Ovary (tissue), 9 donors: ENCODE measurements around the gene PNMA8A. TPM values are rescaled to one million over a fixed set of nuclear protein-coding genes. Genes with fewer than 3 reads are reported as not detected.
A peak's percentile ranks its signal among the peaks of the same experiment; 100 is the strongest.

Experiments used
- DNase-seq, 5 donors: peaks; one replicate each; pipeline ENCODE4 v3.0.0-alpha.2; 2019 to 2020
- H3K27ac ChIP-seq, 2 donors: fragments of 200-600 bp; one replicate each; pipeline versions ENCODE4 v1.5.1 to v1.8.0; 2019 to 2022
- H3K27me3 ChIP-seq: fragments of 200-600 bp; one replicate; pipeline ENCODE4 v1.8.0; 2022
- H3K36me3 ChIP-seq: fragments of 200-600 bp; sonication (generic); one replicate; pipeline ENCODE4 v1.5.1; 2019
- H3K4me1 ChIP-seq: one replicate; pipeline ENCODE4 v1.8.1; 2013; ENCODE audit warnings: mild to moderate bottlenecking, moderate library complexity; ENCODE audit not compliant: insufficient read depth
- H3K4me3 ChIP-seq: fragments of 200-600 bp; sonication (generic); one replicate; pipeline ENCODE4 v1.5.1; 2017
- H3K9me3 ChIP-seq, 2 donors: fragments of 200-600 bp in 1 of 2; sonication (generic) in 1 of 2; one replicate each; pipeline versions ENCODE4 v1.5.1 to v1.8.1; 2013 to 2019; ENCODE audit warnings: mild to moderate bottlenecking in 1 of 2, moderate library complexity in 1 of 2
- EP300 ChIP-seq: sonication (generic); formaldehyde crosslinking; IDR thresholded peaks from one replicate; pipeline ENCODE4 v1.6.1; 2017; ENCODE audit warnings: antibody characterized with exemption
- POLR2A ChIP-seq: fragments of 450-650 bp; IDR thresholded peaks from one replicate; pipeline ENCODE4 v1.6.1; 2017; ENCODE audit warnings: antibody characterized with exemption, mild to moderate bottlenecking, moderate library complexity
- WGBS, 3 donors: extraction: QIAGEN DNeasy Blood & Tissue Kit in 1 of 3; methylation state at CpG; one replicate each; pipeline versions ENCODE4 v1.1.5 to v1.1.7; 2013 to 2017; 5-methylcytosine and 5-hydroxymethylcytosine counted together
- intact Hi-C, 4 donors: fragments of 100-400 bp; cut with DNase I; formaldehyde crosslinking; loops; one replicate each; pipeline versions ENCODE4 v1.11.0 to v1.15.1; 2022 to 2023
- polyA plus RNA-seq, 2 donors: library from polyadenylated mRNA; stranded (reverse); fragments of 200-250 nt in 1 of 2; fragments of 350-450 nt in 1 of 2; fragmentation: Illumina TruSeq in 1 of 2; extraction: RNeasy Lipid Tissue Mini Kit (QIAGEN cat#74804) in 1 of 2; gene quantifications; one replicate each; pipeline ENCODE4 v1.2.3, GENCODE V29; 2013 to 2014
- total RNA-seq, 7 donors: library from RNA; depleted of rRNA in 2 of 7; stranded (reverse); fragments of >200 nt in 2 of 7; fragmentation: NEBNext Ultra II Directional in 3 of 7; extraction: Animal tissue kit (Norgen Biotek cat#: 25700) in 3 of 7; gene quantifications; one replicate each; pipeline versions ENCODE4 v1.1.0 to v1.2.4, GENCODE V29; 2016 to 2023
- TF ChIP-seq, protein P1 (sequence below), 3 donors: fragments of 450-650 bp in 2 of 3; fragments of 200-600 bp in 1 of 3; IDR thresholded peaks; one replicate each; pipeline versions ENCODE4 v1.5.1 to v1.8.0; 2016 to 2022; ENCODE audit warnings: antibody characterized with exemption in 3 of 3, mild to moderate bottlenecking in 1 of 3
- donor health status: DM: no; HTN: no; CAD: no; lungs with moderate emphysema.
- donor health status: DM: no; HTN: no; CAD: no.
- donor health status: Bipolar disorder and iron deficiency.
- donor health status: DM: yes; HTN: yes; CAD: no.
- donor health status: DM: no; HTN: no; CAD: no.
- donor health status: DM: yes; HTN: yes; CAD: no.

PNMA8A gene
- total and polyA plus RNA-seq, 9 donors = 8.8 to 35.3 (median 32.4) TPM

DNA sequence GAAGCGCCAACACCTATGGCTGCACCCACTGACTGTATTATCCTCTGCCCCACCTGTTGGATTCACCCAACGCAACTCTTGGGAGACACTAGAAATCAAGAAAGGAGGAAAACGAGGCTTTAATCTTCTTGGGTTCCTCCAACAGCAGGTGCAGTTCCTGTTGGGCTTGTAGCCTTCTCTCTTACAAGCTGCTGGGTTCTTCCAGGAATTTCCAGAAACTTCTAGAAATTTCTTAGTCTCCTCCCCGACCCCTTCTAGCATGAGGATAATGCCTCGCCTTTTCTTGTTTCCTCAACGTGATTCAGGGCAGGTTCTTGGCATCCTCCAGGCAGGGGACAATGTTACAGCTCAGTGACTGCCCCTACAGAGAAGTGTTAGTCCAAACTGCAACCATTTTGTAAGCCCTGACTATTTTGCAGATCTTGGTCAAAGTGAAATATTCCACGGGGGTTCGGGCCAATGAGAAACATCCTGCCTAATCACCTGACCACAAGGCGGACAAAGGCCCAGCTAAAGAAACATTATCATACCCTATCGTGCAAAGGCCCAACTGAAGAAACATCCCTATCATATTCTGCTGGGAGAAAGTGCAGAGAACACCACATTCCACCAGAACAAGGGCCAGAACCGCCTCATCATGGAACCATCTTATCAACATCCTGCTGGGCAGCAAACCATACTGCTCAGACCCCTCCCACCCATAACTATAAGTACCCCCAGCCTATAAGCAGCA, 614 bp upstream of the PNMA8A start:
- Histone ChIP-seq H3K27me3 (no peaks in the 10 kb centered on the region), H3K36me3 (no peaks in the 10 kb centered on the region), H3K27ac (peak overlapping the region; percentile 31 to 82), H3K9me3 (no peaks in the 10 kb centered on the region), H3K4me3 (peak overlapping the region; percentile 51), H3K4me1 (peaks cover 8% of the 10 kb centered on the region)
- DNase-seq = no peak
- intact Hi-C loops = no loop called here
- WGBS, 3 donors = 47 to 54% (median 51%) methylated on average over 11 of the region's 11 CpGs
- TF ChIP-seq POLR2A = no peak
- no peak for TF ChIP-seq EP300
- TF ChIP-seq, protein P1, sequence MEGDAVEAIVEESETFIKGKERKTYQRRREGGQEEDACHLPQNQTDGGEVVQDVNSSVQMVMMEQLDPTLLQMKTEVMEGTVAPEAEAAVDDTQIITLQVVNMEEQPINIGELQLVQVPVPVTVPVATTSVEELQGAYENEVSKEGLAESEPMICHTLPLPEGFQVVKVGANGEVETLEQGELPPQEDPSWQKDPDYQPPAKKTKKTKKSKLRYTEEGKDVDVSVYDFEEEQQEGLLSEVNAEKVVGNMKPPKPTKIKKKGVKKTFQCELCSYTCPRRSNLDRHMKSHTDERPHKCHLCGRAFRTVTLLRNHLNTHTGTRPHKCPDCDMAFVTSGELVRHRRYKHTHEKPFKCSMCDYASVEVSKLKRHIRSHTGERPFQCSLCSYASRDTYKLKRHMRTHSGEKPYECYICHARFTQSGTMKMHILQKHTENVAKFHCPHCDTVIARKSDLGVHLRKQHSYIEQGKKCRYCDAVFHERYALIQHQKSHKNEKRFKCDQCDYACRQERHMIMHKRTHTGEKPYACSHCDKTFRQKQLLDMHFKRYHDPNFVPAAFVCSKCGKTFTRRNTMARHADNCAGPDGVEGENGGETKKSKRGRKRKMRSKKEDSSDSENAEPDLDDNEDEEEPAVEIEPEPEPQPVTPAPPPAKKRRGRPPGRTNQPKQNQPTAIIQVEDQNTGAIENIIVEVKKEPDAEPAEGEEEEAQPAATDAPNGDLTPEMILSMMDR (IDR thresholded peaks at IDR 0.05) = no peak

DNA sequence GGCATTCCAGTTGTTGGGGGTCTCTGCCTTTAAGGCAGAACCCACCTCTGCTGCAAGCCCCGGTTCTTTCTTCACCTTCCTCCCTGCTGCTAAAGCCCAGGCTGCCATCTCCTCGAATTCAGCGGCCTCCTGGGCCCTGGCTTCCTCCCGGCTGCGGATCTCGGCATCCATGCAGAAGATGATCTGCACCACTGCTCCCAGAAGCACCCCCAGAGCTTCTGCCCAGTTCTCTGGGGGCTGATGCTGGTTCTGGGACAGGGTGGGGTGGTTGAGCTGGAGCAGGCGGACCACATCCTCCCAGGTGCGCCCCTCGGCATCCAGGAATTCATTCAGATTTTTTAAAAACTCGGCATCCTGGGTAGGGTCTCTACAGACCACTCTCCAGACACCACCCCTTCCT, 987 bp downstream of the PNMA8A start:
- peaks cover 8% of the 10 kb centered on the region for H3K4me1 ChIP-seq
- peak in 1 of 5 donors; percentile 38 for DNase-seq
- WGBS, 3 donors = 94 to 96% (median 94%) methylated on average over 10 of the region's 10 CpGs
- no peaks in the 10 kb centered on the region for H3K36me3 ChIP-seq
- H3K27me3 ChIP-seq = no peaks in the 10 kb centered on the region
- TF ChIP-seq POLR2A (no peak), EP300 (no peak)
- TF ChIP-seq, protein P1 (IDR thresholded peaks at IDR 0.05) = no peak
- H3K27ac ChIP-seq = peak overlapping the region in 1 of 2 donors; percentile 82
- H3K4me3 ChIP-seq = no peak overlapping the region
- H3K9me3 ChIP-seq = no peaks in the 10 kb centered on the region
- intact Hi-C loops = no loop called here

DNA sequence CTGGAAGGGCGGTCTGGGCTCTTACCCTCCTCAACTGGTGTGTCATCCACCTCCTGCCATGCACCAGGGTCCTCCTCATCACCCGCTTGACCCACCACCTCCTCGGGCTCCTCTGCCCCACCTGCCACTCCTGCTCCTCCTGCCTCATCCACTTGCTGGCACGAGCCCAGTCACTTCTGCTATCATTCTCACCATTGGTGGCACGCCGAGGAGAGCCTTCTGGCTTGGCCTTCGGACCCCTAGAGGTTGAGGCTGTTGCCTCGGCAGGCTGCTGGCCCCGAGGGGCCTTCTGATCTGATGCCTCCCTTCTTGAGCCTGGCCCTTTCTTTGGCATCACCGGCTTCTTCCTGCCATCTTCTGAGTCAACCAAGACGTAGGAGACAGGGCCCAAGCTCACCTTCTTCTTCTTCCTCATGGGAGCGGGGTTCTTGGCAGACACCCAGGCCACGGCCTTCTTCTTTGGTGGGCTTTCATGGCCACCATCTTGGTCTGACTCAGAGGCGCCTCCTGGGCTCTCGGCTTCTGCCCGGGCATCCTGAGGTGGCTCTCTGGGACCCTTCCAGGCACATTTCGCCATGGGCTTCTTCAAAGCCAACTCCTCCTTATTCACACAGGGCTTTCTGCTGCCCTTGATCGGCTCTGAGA, 1.7 kb downstream of the PNMA8A start:
- Histone ChIP-seq H3K27ac (peak overlapping the region in 1 of 2 donors; percentile 82), H3K27me3 (no peaks in the 10 kb centered on the region), H3K4me1 (peaks cover 8% of the 10 kb centered on the region), H3K9me3 (no peaks in the 10 kb centered on the region), H3K36me3 (no peaks in the 10 kb centered on the region), H3K4me3 (no peak overlapping the region)
- TF ChIP-seq EP300 (no peak), POLR2A (no peak)
- TF ChIP-seq, protein P1 (IDR thresholded peaks at IDR 0.05) = no peak
- intact Hi-C loops = no loop called here
- 97 to 98% (median 97%) methylated on average over 18 of the region's 18 CpGs for WGBS, 3 donors
- peak in 3 of 5 donors; percentile 46 to 60 (median 48) for DNase-seq

DNA sequence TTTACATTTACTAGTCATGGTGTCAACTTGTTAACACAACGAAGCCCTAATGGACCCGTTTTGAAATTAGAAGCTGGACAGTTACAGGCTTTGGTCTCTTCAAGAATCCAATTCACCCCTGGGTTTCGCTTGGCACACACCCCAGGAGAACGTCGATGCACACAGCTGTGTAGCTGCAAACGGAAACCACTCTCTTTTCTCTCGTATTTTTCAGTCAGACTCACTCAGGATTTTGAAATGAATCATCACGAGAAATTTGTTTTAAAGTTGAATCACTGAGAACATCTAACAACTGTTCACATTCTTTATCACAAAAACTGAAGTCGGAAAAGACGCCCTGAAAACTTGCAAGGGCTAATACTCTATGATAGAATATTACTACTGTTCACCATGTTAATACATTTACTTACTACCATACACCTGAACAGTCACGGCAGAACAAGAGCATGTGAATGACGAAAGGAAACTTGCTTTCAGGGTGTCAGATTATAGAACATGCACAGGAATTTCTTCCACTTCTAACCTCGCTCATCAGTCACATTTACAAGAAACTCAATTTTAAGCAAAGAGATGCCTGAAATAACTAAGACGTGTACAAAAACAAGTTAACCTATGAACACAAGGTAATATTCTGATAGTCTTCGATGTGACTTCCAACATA, 4.7 kb downstream of the PNMA8A start:
- 15 to 16% (median 16%) methylated on average over 15 of the region's 15 CpGs for WGBS, 3 donors
- H3K27me3 ChIP-seq = no peaks in the 10 kb centered on the region
- intact Hi-C loops = no loop called here
- H3K4me1 ChIP-seq = peaks cover 8% of the 10 kb centered on the region
- peak; percentile 71 to 81 (median 74) for DNase-seq
- peak overlapping the region in 1 of 2 donors; percentile 16 for H3K27ac ChIP-seq
- H3K4me3 ChIP-seq = peak overlapping the region; percentile 7
- TF ChIP-seq, protein P1 (IDR thresholded peaks at IDR 0.05) = no peak
- TF ChIP-seq EP300 (no peak), POLR2A (no peak)
- no peaks in the 10 kb centered on the region for H3K9me3 ChIP-seq
- H3K36me3 ChIP-seq = no peaks in the 10 kb centered on the region
